ENCODE results near the gene HNF1B. TPM values are rescaled to one million over a fixed set of nuclear protein-coding genes. Genes with fewer than 3 reads are reported as not detected.

The HNF1B gene
- total and polyA plus RNA-seq, 4 donors, result 1.6 to 5.7 (median 4.5) TPM

DNA sequence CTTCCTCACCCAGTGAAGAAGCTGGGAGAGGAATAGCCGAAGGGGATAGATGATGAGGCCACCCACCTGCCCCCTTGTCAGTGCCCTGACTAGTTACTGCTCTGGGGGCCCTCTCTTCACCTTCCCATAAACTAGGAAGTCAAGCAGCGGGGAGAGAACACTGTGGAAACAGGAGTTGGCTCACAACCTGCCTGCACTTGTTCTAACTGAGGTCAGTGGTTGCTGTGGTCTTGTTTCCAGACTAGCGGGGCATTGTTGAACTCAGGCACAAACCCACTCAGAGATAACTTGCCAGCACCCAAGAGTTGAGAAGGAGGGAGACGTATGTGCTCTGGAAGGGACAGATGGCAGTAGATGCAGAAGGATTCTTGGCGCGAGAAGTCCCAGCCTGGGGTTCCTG, 53.1 kb downstream of the HNF1B start:
- Histone ChIP-seq H3K9ac (ENCODE audit: low read depth in 1 of 2, low read length in 2 of 2) (no peak overlapping the region), H3K36me3 (ENCODE audit: control insufficient read depth in 4 of 4, insufficient read depth in 3 of 4, low read depth in 1 of 4, low read length in 3 of 4) (peaks cover 0 to 7% (median 2%) of the 10 kb centered on the region in 4 donors), H3K4me1 (ENCODE audit: control insufficient read depth in 4 of 4, insufficient read depth in 4 of 4, low read length in 3 of 4) (peaks cover 0 to 5% (median 0%) of the 10 kb centered on the region in 4 donors), H3K9me3 (ENCODE audit: control insufficient read depth in 4 of 4, low read length in 3 of 4) (no peaks in the 10 kb centered on the region), H3K27ac (ENCODE audit: low read depth in 1 of 2, low read length in 2 of 2) (no peak overlapping the region), H3K4me3 (ENCODE audit: low read depth in 1 of 3, low read length in 3 of 3) (no peak overlapping the region), H3K27me3 (ENCODE audit: control insufficient read depth in 4 of 4, insufficient read depth in 4 of 4, low read length in 3 of 4) (no peaks in the 10 kb centered on the region)
- DNase-seq (ENCODE audit: low spot score), result no peak
- TF ChIP-seq SP1 (IDR thresholded peaks at IDR 0.05), result no peak
- TF ChIP-seq HNF4A (conservative IDR thresholded peaks at IDR 0.05), result no peak
- TF ChIP-seq, protein P1, sequence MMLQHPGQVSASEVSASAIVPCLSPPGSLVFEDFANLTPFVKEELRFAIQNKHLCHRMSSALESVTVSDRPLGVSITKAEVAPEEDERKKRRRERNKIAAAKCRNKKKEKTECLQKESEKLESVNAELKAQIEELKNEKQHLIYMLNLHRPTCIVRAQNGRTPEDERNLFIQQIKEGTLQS (IDR thresholded peaks at IDR 0.05), result no peak
- no peak for TF ChIP-seq RXRA (IDR thresholded peaks at IDR 0.05)
- no peak for TF ChIP-seq NR2F2 (IDR thresholded peaks at IDR 0.05)
- no peak for TF ChIP-seq FOXA2 (IDR thresholded peaks at IDR 0.05)
- TF ChIP-seq JUND (IDR thresholded peaks at IDR 0.05), result no peak
- no peak for TF ChIP-seq FOXA1 (IDR thresholded peaks at IDR 0.05)
- TF ChIP-seq EGR1 (IDR thresholded peaks at IDR 0.05; ENCODE audit: low read depth in 2 of 2), result no peak
- TF ChIP-seq TAF1 (conservative IDR thresholded peaks at IDR 0.05), result no peak
- no peak for TF ChIP-seq RAD21 (IDR thresholded peaks at IDR 0.05)
- no peak for TF ChIP-seq HNF4G (IDR thresholded peaks at IDR 0.05)
- TF ChIP-seq ZBTB33 (IDR thresholded peaks at IDR 0.05), result no peak
- WGBS, result 90% methylated on average over 6 of the region's 6 CpGs

GRCh38 chr17:37689317-37689716, 55.5 kb downstream of the HNF1B start:
- Histone ChIP-seq H3K4me3 (ENCODE audit: low read depth in 1 of 3, low read length in 3 of 3) (no peak overlapping the region), H3K36me3 (ENCODE audit: control insufficient read depth in 4 of 4, insufficient read depth in 3 of 4, low read depth in 1 of 4, low read length in 3 of 4) (peaks cover 0 to 10% (median 5%) of the 10 kb centered on the region in 4 donors), H3K9me3 (ENCODE audit: control insufficient read depth in 4 of 4, low read length in 3 of 4) (no peaks in the 10 kb centered on the region), H3K27me3 (ENCODE audit: control insufficient read depth in 4 of 4, insufficient read depth in 4 of 4, low read length in 3 of 4) (no peaks in the 10 kb centered on the region), H3K9ac (ENCODE audit: low read depth in 1 of 2, low read length in 2 of 2) (no peak overlapping the region), H3K27ac (ENCODE audit: low read depth in 1 of 2, low read length in 2 of 2) (no peak overlapping the region), H3K4me1 (ENCODE audit: control insufficient read depth in 4 of 4, insufficient read depth in 4 of 4, low read length in 3 of 4) (peaks cover 0 to 5% (median 0%) of the 10 kb centered on the region in 4 donors)
- no peak for DNase-seq (ENCODE audit: low spot score)
- TF ChIP-seq RXRA (IDR thresholded peaks at IDR 0.05) (no peak), JUND (IDR thresholded peaks at IDR 0.05) (no peak), FOXA1 (IDR thresholded peaks at IDR 0.05) (no peak), YY1 (IDR thresholded peaks at IDR 0.05) (no peak), NR2F2 (IDR thresholded peaks at IDR 0.05) (no peak), ZBTB33 (IDR thresholded peaks at IDR 0.05) (no peak), RAD21 (IDR thresholded peaks at IDR 0.05) (no peak), SP1 (IDR thresholded peaks at IDR 0.05) (no peak), REST (IDR thresholded peaks at IDR 0.05) (no peak), FOXA2 (IDR thresholded peaks at IDR 0.05) (no peak), GABPA (IDR thresholded peaks at IDR 0.05 in 1 of 2, conservative IDR thresholded peaks at IDR 0.05 in 1 of 2) (no peak), HNF4A (conservative IDR thresholded peaks at IDR 0.05) (no peak), MAX (IDR thresholded peaks at IDR 0.05) (no peak), EGR1 (IDR thresholded peaks at IDR 0.05; ENCODE audit: low read depth in 2 of 2) (no peak), TAF1 (conservative IDR thresholded peaks at IDR 0.05) (no peak), HNF4G (IDR thresholded peaks at IDR 0.05) (no peak)
- TF ChIP-seq, protein P2, sequence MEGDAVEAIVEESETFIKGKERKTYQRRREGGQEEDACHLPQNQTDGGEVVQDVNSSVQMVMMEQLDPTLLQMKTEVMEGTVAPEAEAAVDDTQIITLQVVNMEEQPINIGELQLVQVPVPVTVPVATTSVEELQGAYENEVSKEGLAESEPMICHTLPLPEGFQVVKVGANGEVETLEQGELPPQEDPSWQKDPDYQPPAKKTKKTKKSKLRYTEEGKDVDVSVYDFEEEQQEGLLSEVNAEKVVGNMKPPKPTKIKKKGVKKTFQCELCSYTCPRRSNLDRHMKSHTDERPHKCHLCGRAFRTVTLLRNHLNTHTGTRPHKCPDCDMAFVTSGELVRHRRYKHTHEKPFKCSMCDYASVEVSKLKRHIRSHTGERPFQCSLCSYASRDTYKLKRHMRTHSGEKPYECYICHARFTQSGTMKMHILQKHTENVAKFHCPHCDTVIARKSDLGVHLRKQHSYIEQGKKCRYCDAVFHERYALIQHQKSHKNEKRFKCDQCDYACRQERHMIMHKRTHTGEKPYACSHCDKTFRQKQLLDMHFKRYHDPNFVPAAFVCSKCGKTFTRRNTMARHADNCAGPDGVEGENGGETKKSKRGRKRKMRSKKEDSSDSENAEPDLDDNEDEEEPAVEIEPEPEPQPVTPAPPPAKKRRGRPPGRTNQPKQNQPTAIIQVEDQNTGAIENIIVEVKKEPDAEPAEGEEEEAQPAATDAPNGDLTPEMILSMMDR (IDR thresholded peaks at IDR 0.05; ENCODE audit: low read depth, low read length, missing input control), result no peak
- TF ChIP-seq, protein P1 (IDR thresholded peaks at IDR 0.05), result no peak
- 72% methylated on average over 7 of the region's 7 CpGs for WGBS
